Measurements from ENCODE around the gene RAB11A. TPM values are rescaled to one million over a fixed set of nuclear protein-coding genes. Genes with fewer than 3 reads are reported as not detected.

RAB11A gene
- total RNA-seq, 1 experiment from 2014 or later, result 245 TPM

DNA sequence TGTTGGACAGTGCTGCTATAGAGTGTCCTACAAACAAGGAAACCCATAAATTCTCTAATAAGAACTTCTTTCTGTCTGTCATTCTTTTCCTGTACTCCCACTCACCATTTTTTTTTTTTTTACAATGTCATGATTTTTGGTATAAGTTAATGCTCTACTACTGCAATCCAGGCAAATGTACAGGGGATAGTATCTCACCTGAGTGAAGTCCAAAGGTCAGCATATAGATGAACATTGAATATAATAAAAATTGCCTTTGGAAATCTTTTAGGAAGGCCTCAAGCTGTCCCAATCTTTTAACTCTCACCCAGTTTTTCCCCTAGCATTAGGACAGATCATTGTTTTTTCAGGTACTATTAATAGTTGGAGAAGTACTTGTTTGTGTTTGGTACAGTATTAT lies 21.3 kb upstream of the RAB11A start:
- no peak overlapping the region for H3K4me3 Mint-ChIP-seq
- H3K27me3 Mint-ChIP-seq (ENCODE audit: low read depth), result no peaks in the 10 kb centered on the region
- ATAC-seq (no peak), DNase-seq (ENCODE audit: low spot score) (no peak)
- ChIA-PET POLR2A (interaction anchor here (0.8 kb wide), 1 partner anchor 237 kb away, joined by 3 read pairs; no protein-coding TSS in a partner anchor), CTCF (interaction anchor here (1.3 to 1.4 kb wide), 2 partner anchors 9 to 11 kb away, joined by 5 to 6 read pairs; no protein-coding TSS in a partner anchor)
- H3K9me3 Mint-ChIP-seq, result peaks cover 7% of the 10 kb centered on the region; the same call in 1 of the 2 replicates
- TF ChIP-seq USF2 (CRISPR knock-in tag; IDR thresholded peaks at IDR 0.05), result no peak
- H3K4me1 Mint-ChIP-seq, result no peaks in the 10 kb centered on the region
- no peaks in the 10 kb centered on the region for H3K36me3 Mint-ChIP-seq
- no peak overlapping the region for H3K27ac Mint-ChIP-seq

DNA sequence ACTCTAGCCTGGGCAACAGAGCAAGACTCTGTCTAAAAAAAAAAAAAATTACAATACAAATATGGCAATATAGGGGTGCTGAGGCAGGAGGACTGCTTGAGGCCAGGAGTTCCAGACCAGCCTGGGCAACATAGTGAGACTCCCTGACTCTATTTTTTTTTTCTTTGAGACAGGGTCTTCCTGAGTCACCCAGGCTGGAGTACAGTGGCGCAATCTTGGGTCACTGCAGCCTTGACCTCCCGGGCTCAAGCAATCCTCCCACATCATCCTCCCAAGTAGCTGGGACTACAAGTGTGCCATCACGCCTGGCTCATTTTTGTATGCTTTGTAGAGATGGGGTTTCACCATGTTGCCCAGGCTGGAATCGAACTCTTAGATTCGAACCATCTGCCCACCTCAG lies 17.3 kb upstream of the RAB11A start:
- Mint-ChIP-seq H3K4me3 (no peak overlapping the region), H3K4me1 (no peaks in the 10 kb centered on the region), H3K27ac (no peak overlapping the region), H3K27me3 (ENCODE audit: low read depth) (no peaks in the 10 kb centered on the region; the same call in 1 of the 2 replicates), H3K36me3 (no peaks in the 10 kb centered on the region), H3K9me3 (no peaks in the 10 kb centered on the region)
- CTCF ChIA-PET, result interaction anchor here (0.9 kb wide), 2 partner anchors 11 to 28 kb away, joined by 3 to 4 read pairs; no protein-coding TSS in a partner anchor
- POLR2A ChIA-PET, result no interaction called here
- ATAC-seq (no peak), DNase-seq (ENCODE audit: low spot score) (no peak)
- TF ChIP-seq ZNF423 (CRISPR knock-in tag; IDR thresholded peaks at IDR 0.05) (no peak), SMAD4 (CRISPR knock-in tag; IDR thresholded peaks at IDR 0.05) (no peak), CBFB (CRISPR knock-in tag; IDR thresholded peaks at IDR 0.05; ENCODE audit: low read depth) (no peak), FOXJ3 (CRISPR knock-in tag; IDR thresholded peaks at IDR 0.05; ENCODE audit: borderline replicate concordance) (no peak), ZNF263 (CRISPR knock-in tag; IDR thresholded peaks at IDR 0.05; ENCODE audit: low read depth) (no peak), ELF4 (CRISPR knock-in tag; IDR thresholded peaks at IDR 0.05; ENCODE audit: low read depth) (no peak), ZNF425 (CRISPR knock-in tag; conservative IDR thresholded peaks at IDR 0.05) (no peak), NR3C1 (CRISPR knock-in tag; conservative IDR thresholded peaks at IDR 0.05; ENCODE audit: low read depth) (no peak), IRF1 (CRISPR knock-in tag; IDR thresholded peaks at IDR 0.05) (no peak), CREB1 (CRISPR knock-in tag; IDR thresholded peaks at IDR 0.05) (no peak), PRRX2 (CRISPR knock-in tag; IDR thresholded peaks at IDR 0.05) (no peak), HMGXB4 (CRISPR knock-in tag; IDR thresholded peaks at IDR 0.05) (no peak), ESRRA (CRISPR knock-in tag; IDR thresholded peaks at IDR 0.05; ENCODE audit: borderline replicate concordance) (no peak)
- TF ChIP-seq, protein P1, sequence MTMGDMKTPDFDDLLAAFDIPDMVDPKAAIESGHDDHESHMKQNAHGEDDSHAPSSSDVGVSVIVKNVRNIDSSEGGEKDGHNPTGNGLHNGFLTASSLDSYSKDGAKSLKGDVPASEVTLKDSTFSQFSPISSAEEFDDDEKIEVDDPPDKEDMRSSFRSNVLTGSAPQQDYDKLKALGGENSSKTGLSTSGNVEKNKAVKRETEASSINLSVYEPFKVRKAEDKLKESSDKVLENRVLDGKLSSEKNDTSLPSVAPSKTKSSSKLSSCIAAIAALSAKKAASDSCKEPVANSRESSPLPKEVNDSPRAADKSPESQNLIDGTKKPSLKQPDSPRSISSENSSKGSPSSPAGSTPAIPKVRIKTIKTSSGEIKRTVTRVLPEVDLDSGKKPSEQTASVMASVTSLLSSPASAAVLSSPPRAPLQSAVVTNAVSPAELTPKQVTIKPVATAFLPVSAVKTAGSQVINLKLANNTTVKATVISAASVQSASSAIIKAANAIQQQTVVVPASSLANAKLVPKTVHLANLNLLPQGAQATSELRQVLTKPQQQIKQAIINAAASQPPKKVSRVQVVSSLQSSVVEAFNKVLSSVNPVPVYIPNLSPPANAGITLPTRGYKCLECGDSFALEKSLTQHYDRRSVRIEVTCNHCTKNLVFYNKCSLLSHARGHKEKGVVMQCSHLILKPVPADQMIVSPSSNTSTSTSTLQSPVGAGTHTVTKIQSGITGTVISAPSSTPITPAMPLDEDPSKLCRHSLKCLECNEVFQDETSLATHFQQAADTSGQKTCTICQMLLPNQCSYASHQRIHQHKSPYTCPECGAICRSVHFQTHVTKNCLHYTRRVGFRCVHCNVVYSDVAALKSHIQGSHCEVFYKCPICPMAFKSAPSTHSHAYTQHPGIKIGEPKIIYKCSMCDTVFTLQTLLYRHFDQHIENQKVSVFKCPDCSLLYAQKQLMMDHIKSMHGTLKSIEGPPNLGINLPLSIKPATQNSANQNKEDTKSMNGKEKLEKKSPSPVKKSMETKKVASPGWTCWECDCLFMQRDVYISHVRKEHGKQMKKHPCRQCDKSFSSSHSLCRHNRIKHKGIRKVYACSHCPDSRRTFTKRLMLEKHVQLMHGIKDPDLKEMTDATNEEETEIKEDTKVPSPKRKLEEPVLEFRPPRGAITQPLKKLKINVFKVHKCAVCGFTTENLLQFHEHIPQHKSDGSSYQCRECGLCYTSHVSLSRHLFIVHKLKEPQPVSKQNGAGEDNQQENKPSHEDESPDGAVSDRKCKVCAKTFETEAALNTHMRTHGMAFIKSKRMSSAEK (CRISPR knock-in tag; IDR thresholded peaks at IDR 0.05; ENCODE audit: borderline replicate concordance), result no peak
- TF ChIP-seq, protein P2, sequence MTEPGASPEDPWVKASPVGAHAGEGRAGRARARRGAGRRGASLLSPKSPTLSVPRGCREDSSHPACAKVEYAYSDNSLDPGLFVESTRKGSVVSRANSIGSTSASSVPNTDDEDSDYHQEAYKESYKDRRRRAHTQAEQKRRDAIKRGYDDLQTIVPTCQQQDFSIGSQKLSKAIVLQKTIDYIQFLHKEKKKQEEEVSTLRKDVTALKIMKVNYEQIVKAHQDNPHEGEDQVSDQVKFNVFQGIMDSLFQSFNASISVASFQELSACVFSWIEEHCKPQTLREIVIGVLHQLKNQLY (CRISPR knock-in tag; IDR thresholded peaks at IDR 0.05), result no peak
- TF ChIP-seq, protein P3, sequence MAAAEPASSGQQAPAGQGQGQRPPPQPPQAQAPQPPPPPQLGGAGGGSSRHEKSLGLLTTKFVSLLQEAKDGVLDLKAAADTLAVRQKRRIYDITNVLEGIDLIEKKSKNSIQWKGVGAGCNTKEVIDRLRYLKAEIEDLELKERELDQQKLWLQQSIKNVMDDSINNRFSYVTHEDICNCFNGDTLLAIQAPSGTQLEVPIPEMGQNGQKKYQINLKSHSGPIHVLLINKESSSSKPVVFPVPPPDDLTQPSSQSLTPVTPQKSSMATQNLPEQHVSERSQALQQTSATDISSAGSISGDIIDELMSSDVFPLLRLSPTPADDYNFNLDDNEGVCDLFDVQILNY (CRISPR knock-in tag; IDR thresholded peaks at IDR 0.05), result no peak
- TF ChIP-seq, protein P4, sequence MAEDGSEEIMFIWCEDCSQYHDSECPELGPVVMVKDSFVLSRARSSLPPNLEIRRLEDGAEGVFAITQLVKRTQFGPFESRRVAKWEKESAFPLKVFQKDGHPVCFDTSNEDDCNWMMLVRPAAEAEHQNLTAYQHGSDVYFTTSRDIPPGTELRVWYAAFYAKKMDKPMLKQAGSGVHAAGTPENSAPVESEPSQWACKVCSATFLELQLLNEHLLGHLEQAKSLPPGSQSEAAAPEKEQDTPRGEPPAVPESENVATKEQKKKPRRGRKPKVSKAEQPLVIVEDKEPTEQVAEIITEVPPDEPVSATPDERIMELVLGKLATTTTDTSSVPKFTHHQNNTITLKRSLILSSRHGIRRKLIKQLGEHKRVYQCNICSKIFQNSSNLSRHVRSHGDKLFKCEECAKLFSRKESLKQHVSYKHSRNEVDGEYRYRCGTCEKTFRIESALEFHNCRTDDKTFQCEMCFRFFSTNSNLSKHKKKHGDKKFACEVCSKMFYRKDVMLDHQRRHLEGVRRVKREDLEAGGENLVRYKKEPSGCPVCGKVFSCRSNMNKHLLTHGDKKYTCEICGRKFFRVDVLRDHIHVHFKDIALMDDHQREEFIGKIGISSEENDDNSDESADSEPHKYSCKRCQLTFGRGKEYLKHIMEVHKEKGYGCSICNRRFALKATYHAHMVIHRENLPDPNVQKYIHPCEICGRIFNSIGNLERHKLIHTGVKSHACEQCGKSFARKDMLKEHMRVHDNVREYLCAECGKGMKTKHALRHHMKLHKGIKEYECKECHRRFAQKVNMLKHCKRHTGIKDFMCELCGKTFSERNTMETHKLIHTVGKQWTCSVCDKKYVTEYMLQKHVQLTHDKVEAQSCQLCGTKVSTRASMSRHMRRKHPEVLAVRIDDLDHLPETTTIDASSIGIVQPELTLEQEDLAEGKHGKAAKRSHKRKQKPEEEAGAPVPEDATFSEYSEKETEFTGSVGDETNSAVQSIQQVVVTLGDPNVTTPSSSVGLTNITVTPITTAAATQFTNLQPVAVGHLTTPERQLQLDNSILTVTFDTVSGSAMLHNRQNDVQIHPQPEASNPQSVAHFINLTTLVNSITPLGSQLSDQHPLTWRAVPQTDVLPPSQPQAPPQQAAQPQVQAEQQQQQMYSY (CRISPR knock-in tag; IDR thresholded peaks at IDR 0.05), result no peak

Measured in WTC11 (cell line).